K562 (cell line): Measurements from ENCODE around the gene HP1BP3. TPM values are rescaled to one million over a fixed set of nuclear protein-coding genes. Genes with fewer than 3 reads are reported as not detected.

ENCODE experiments used
- ATAC-seq: fragments of 200-7000 bp; cut with Tn5 transposase; 3 replicates; pipeline ENCODE4 v1.9.1; 2020; ENCODE audit warnings: moderate library complexity
- BruUV-seq: library from RNA; stranded (reverse); fragments of 400-500 nt; replicated peaks from 2 replicates; lab custom pipeline; 2021; lab: Mats Ljungman, UMichigan
- CTCF ChIA-PET: fragments of 300-600 bp; formaldehyde crosslinking; extraction: SDS; loops from one replicate; lab custom pipeline; 2021; ENCODE audit warnings: low intra/inter-chr PET ratio; lab: Yijun Ruan, JAX
- POLR2A ChIA-PET: fragments of 300-600, 350-650 bp; sonication (Branson Sonifier 250); formaldehyde crosslinking; extraction: SDS; loops from one replicate; lab custom pipeline; 2021; ENCODE audit warnings: antibody characterized with exemption, inconsistent platforms; lab: Yijun Ruan, JAX
- DNase-seq, 4 experiments: peaks; one replicate each; pipeline versions ENCODE4 v3.0.0 to v3.0.0-alpha.2; 2011 to 2018; ENCODE audit warnings: low spot score in 3 of 4, mixed read lengths in 3 of 4; ENCODE audit errors: extremely low read depth in 1 of 4
- FAIRE-seq: peaks from 2 replicates; lab custom pipeline; 2011; peaks lifted over from hg19 to GRCh38; lab: Jason Lieb, UNC
- H2AFZ ChIP-seq: 2 replicates; pipeline ENCODE4 v1.6.0; 2011; ENCODE audit warnings: low read depth, low read length, control low read depth, inconsistent platforms
- H3K27ac ChIP-seq: fragments of 200-600 bp; 3 replicates; pipeline ENCODE4 v1.8.0; 2011; ENCODE audit warnings: low read depth, mild to moderate bottlenecking, control low read depth, inconsistent platforms, low read length, moderate library complexity, mixed read lengths; ENCODE audit errors: extremely low read depth
- H3K27me3 ChIP-seq, 2 experiments: fragments of 300-600 bp in 1 of 2; 2 replicates in 1 of 2; 3 replicates in 1 of 2; pipeline versions ENCODE4 v1.6.0 to v1.8.0; 2011; ENCODE audit warnings: inconsistent platforms in 2 of 2, low read length in 2 of 2, mild to moderate bottlenecking in 1 of 2, mixed read lengths in 1 of 2, moderate library complexity in 1 of 2; ENCODE audit not compliant: control insufficient read depth in 2 of 2, insufficient read depth in 2 of 2
- H3K36me3 ChIP-seq: fragments of 300-600 bp; 3 replicates; pipeline ENCODE4 v1.8.0; 2011; ENCODE audit warnings: mild to moderate bottlenecking, low read length, inconsistent platforms; ENCODE audit not compliant: control insufficient read depth, insufficient read depth
- H3K4me1 ChIP-seq, 2 experiments: fragments of 200-600 bp in 1 of 2; replicated peaks in 1 of 2; 2 replicates in 1 of 2; 3 replicates in 1 of 2; pipeline versions ENCODE4 v1.5.1 to v1.8.0; 2011; ENCODE audit warnings: inconsistent platforms in 2 of 2, low read length in 2 of 2, mild to moderate bottlenecking in 1 of 2, mixed read lengths in 1 of 2, moderate library complexity in 1 of 2; ENCODE audit not compliant: control insufficient read depth in 2 of 2, insufficient read depth in 2 of 2
- H3K4me2 ChIP-seq: 2 replicates; pipeline ENCODE4 v1.6.1; 2011; ENCODE audit warnings: low read length, control low read depth, inconsistent platforms, mixed read lengths; ENCODE audit not compliant: insufficient read depth
- H3K4me3 ChIP-seq: fragments of 200-600 bp; sonication (generic), shearing (Covaris generic); 2 replicates; pipeline ENCODE4 v1.5.1; 2016; ENCODE audit warnings: control low read depth, inconsistent platforms
- H3K79me2 ChIP-seq: fragments of 200-600 bp; 3 replicates; pipeline ENCODE4 v1.8.0; 2011; ENCODE audit warnings: low read length, inconsistent platforms; ENCODE audit not compliant: control insufficient read depth, insufficient read depth
- H3K9ac ChIP-seq, 2 experiments: 2 replicates each; pipeline versions ENCODE4 v1.6.0 to v1.6.1; 2011; ENCODE audit warnings: low read depth in 2 of 2, low read length in 2 of 2, control low read depth in 1 of 2, inconsistent platforms in 1 of 2, mild to moderate bottlenecking in 1 of 2, mixed read lengths in 1 of 2; ENCODE audit not compliant: insufficient read depth in 1 of 2
- H3K9me1 ChIP-seq: one replicate; pipeline ENCODE4 v1.6.0; 2011; ENCODE audit warnings: inconsistent platforms, mild to moderate bottlenecking, low read length, moderate library complexity; ENCODE audit not compliant: control insufficient read depth, insufficient read depth
- H3K9me3 ChIP-seq: replicated peaks from 2 replicates; pipeline ENCODE4 v1.5.1; 2011; ENCODE audit warnings: low read depth, low read length, inconsistent platforms; ENCODE audit not compliant: control insufficient read depth, insufficient read depth
- H4K20me1 ChIP-seq: replicated peaks from 2 replicates; pipeline ENCODE4 v1.6.1; 2011; ENCODE audit warnings: low read length, inconsistent platforms, mixed read lengths; ENCODE audit not compliant: control insufficient read depth, insufficient read depth
- BCOR ChIP-seq: fragments of 450-650 bp; IDR thresholded peaks from 2 replicates; pipeline ENCODE4 v1.6.1; 2016
- MBD2 ChIP-seq: sonication (generic); IDR thresholded peaks from 2 replicates; pipeline ENCODE4 v1.6.1; 2016; ENCODE audit warnings: low read depth, borderline replicate concordance
- MIER1 ChIP-seq: fragments of 450-650 bp; IDR thresholded peaks from 2 replicates; pipeline ENCODE4 v1.6.1; 2016; ENCODE audit warnings: antibody characterized with exemption, mild to moderate bottlenecking, low read depth
- NR2C2 ChIP-seq, 2 experiments: fragments of 200-800 bp in 1 of 2; sonication (Bioruptor generic) in 1 of 2; sonication (generic) in 1 of 2; formaldehyde crosslinking in 1 of 2; IDR thresholded peaks; 2 replicates each; pipeline versions ENCODE4 v1.6.1 to v1.8.0; 2016 to 2022; ENCODE audit warnings: mild to moderate bottlenecking in 1 of 2, missing compliant biosample characterization in 1 of 2, missing genetic modification characterization in 1 of 2, missing genetic modification reagents in 1 of 2
- SIRT6 ChIP-seq: IDR thresholded peaks from one replicate; pipeline ENCODE4 v1.6.1; 2012; ENCODE audit warnings: low read depth, mild to moderate bottlenecking, control low read depth, inconsistent platforms, low read length, moderate library complexity
- TRIM28 ChIP-seq: fragments of 450-650 bp; IDR thresholded peaks from 2 replicates; pipeline ENCODE4 v1.6.1; 2017
- WGBS: fragments of 100-300 bp; shearing (Covaris generic); methylation state at CpG from one replicate; pipeline ENCODE4 v1.1.6; 2016; ENCODE audit warnings: low coverage, mixed read lengths; ENCODE audit not compliant: insufficient coverage; ENCODE audit errors: missing lambda C conversion rate; 5-methylcytosine and 5-hydroxymethylcytosine counted together
- in situ Hi-C: fragments of 300-500 bp; cut with MboI; formaldehyde crosslinking; loops from 4 replicates; pipeline ENCODE4 v1.15.0; 2018; ENCODE audit warnings: inconsistent platforms, mixed read lengths
- intact Hi-C: fragments of 100-400 bp; cut with micrococcal nuclease; formaldehyde crosslinking; loops from 2 replicates; pipeline ENCODE4 v1.14.2; 2022
- polyA plus RNA-seq, 8 experiments: library from polyadenylated mRNA; depleted of rRNA in 4 of 8; stranded (reverse) in 5 of 8; unstranded in 3 of 8; fragments of >200 nt; fragmentation: Nextera tagmentation in 2 of 8; fragmentation: Illumina TruSeq in 1 of 8; extraction: Ambion mirVana in 2 of 8; extraction: Trizol in 1 of 8; gene quantifications; 2 replicates each; pipeline versions ENCODE4 v1.2.1 to v1.2.3, GENCODE V29; 2011 to 2014; ENCODE audit warnings: inconsistent platforms in 1 of 8, missing spikeins in 1 of 8
- total RNA-seq, 7 experiments: library from RNA; depleted of rRNA in 6 of 7; stranded (reverse); fragments of >200 nt in 6 of 7; fragmentation: Illumina TruSeq in 2 of 7; extraction: Trizol in 2 of 7; gene quantifications; 2 replicates each; pipeline versions ENCODE4 v1.2.1 to v1.2.3, GENCODE V29; 2011 to 2021; ENCODE audit warnings: low replicate concordance in 1 of 7
- TF ChIP-seq, protein P1 (sequence below): fragments of 250-450 bp; sonication (Bioruptor Pico); IDR thresholded peaks from 2 replicates; pipeline ENCODE4 v1.8.0; 2021; ENCODE audit warnings: moderate library complexity, mild to moderate bottlenecking, inconsistent platforms
- TF ChIP-seq, protein P2 (sequence below), 2 experiments: fragments of 450-650 bp in 1 of 2; sonication (generic) in 1 of 2; formaldehyde crosslinking in 1 of 2; IDR thresholded peaks; 2 replicates each; pipeline versions ENCODE4 v1.7.1 to v1.9.0; 2016 to 2022; ENCODE audit warnings: inconsistent platforms in 1 of 2, mild to moderate bottlenecking in 1 of 2, missing genetic modification reagents in 1 of 2

The HP1BP3 gene
- total and polyA plus RNA-seq, 9 of the 15 experiments (the other 6 are each of a cell fraction or from before 2014, with no cell fraction given), result 57.3 to 513 (median 240) TPM

DNA sequence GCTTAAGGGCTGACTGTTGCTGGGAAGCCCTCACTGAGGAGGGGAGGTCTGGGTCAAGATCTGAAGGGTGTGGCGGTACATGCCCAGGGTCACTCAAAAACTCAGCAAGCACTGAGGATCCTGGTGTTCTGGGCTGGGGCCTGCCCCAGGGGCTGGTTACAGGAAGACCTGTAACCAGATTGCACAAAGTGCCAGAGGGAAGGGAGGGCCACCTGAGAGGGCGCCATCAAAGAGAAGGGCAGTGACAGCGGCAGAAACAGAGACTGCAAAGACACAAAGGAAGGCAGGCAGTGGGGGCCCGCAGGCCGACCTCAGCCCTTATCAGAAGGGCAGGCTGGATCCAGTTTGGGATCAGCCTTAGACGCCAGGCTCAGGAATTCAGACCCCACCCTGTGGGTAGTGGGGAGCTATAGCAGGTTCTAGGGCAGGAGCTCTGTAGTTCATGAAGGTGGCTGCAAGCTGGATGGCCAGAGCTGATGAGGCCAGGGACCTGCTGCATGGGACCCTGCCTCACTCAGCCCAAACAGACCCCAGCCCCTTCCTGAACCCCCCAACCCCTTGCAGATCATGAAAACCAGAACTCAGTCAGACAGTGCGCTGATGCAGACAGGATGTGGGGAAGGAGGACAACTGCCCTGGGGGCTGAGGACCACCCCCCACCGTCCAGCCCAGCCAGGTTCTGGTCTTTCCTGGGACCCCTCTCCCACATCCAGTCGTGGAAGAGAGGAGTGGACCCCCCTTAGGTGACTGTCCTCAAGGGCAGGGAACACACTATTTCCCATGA is 58.5 kb downstream of the HP1BP3 start:
- no peak overlapping the region for H3K4me2 ChIP-seq
- ATAC-seq, result no peak
- in situ Hi-C loops (no loop called here), intact Hi-C loops (no loop called here)
- H2AFZ ChIP-seq, result no peak overlapping the region
- no peaks in the 10 kb centered on the region for H3K79me2 ChIP-seq
- peaks cover 10 to 65% of the 10 kb centered on the region in 2 experiments for H3K4me1 ChIP-seq
- peak; percentile 15 for FAIRE-seq
- CTCF ChIA-PET, result interaction anchor here (0.5 kb wide), 1 partner anchor 22 kb away, joined by 3 read pairs; no protein-coding TSS in a partner anchor
- no peaks in the 10 kb centered on the region; the same call in 1 of the 2 replicates for H3K9me3 ChIP-seq
- H3K9me1 ChIP-seq, result peaks cover 8% of the 10 kb centered on the region
- no peak overlapping the region for H3K4me3 ChIP-seq
- no peak for DNase-seq
- no peak overlapping the region for H3K9ac ChIP-seq
- no peak overlapping the region for H3K27ac ChIP-seq
- H3K27me3 ChIP-seq, result peaks cover 0 to 57% of the 10 kb centered on the region in 2 experiments; a peak in 4 of 5 replicates
- H3K36me3 ChIP-seq, result no peaks in the 10 kb centered on the region
- peaks cover 6% of the 10 kb centered on the region; the same call in 1 of the 2 replicates for H4K20me1 ChIP-seq
- 14% methylated on average over 9 of the region's 9 CpGs for WGBS
- no TSS peak for BruUV-seq
- POLR2A ChIA-PET, result interaction anchor here (0.6 to 2.1 kb wide), 4 partner anchors 10 to 113 kb away, joined by 3 to 9 read pairs (median 4); partner anchors contain the start of gene KIF17
- TF ChIP-seq, protein P1, sequence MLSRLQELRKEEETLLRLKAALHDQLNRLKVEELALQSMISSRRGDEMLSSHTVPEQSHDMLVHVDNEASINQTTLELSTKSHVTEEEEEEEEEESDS (CRISPR knock-in tag), result no peak
- TF ChIP-seq MBD2 (no peak), TRIM28 (no peak; the same call in 1 of the 2 replicates), MIER1 (no peak), NR2C2 (CRISPR knock-in tag; IDR thresholded peaks at IDR 0.05) (no peak), NR2C2 (tag; IDR thresholded peaks at IDR 0.05) (no peak), BCOR (0 out of 2 replicates have a peak, but pooled peaks have one; percentile 18), SIRT6 (no peak)
- TF ChIP-seq, protein P2, sequence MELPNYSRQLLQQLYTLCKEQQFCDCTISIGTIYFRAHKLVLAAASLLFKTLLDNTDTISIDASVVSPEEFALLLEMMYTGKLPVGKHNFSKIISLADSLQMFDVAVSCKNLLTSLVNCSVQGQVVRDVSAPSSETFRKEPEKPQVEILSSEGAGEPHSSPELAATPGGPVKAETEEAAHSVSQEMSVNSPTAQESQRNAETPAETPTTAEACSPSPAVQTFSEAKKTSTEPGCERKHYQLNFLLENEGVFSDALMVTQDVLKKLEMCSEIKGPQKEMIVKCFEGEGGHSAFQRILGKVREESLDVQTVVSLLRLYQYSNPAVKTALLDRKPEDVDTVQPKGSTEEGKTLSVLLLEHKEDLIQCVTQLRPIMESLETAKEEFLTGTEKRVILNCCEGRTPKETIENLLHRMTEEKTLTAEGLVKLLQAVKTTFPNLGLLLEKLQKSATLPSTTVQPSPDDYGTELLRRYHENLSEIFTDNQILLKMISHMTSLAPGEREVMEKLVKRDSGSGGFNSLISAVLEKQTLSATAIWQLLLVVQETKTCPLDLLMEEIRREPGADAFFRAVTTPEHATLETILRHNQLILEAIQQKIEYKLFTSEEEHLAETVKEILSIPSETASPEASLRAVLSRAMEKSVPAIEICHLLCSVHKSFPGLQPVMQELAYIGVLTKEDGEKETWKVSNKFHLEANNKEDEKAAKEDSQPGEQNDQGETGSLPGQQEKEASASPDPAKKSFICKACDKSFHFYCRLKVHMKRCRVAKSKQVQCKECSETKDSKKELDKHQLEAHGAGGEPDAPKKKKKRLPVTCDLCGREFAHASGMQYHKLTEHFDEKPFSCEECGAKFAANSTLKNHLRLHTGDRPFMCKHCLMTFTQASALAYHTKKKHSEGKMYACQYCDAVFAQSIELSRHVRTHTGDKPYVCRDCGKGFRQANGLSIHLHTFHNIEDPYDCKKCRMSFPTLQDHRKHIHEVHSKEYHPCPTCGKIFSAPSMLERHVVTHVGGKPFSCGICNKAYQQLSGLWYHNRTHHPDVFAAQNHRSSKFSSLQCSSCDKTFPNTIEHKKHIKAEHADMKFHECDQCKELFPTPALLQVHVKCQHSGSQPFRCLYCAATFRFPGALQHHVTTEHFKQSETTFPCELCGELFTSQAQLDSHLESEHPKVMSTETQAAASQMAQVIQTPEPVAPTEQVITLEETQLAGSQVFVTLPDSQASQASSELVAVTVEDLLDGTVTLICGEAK (IDR thresholded peaks at IDR 0.05), result no peak
- TF ChIP-seq, protein P2 (CRISPR knock-in tag; IDR thresholded peaks at IDR 0.05), result no peak
